ENCODE results near the gene MYH11. TPM values are rescaled to one million over a fixed set of nuclear protein-coding genes. Genes with fewer than 3 reads are reported as not detected.
A peak's percentile ranks its signal among the peaks of the same experiment; 100 is the strongest.

Gene MYH11
- total and polyA plus RNA-seq, 2 experiments from 2014 or later = 1.6 to 5.9 TPM

- Histone ChIP-seq H3F3A (replicated peaks; ENCODE audit: low read depth) (no peaks in the 10 kb centered on the region), H3K4me2 (no peak overlapping the region), H3K4me1 (ENCODE audit: insufficient read depth) (no peaks in the 10 kb centered on the region), H3K27me3 (ENCODE audit: insufficient read depth) (no peaks in the 10 kb centered on the region), H4K20me1 (replicated peaks; ENCODE audit: insufficient read depth) (no peaks in the 10 kb centered on the region), H3K9me2 (ENCODE audit: insufficient read depth) (no peaks in the 10 kb centered on the region), H3K36me3 (ENCODE audit: insufficient read depth) (no peaks in the 10 kb centered on the region), H3K79me2 (replicated peaks; ENCODE audit: insufficient read depth) (no peaks in the 10 kb centered on the region), H3K4me3 (no peak overlapping the region), H2AFZ (peak overlapping the region; percentile 83), H3K27ac (ENCODE audit: low read depth) (no peak overlapping the region)
- Mint-ChIP-seq H3K4me3 (no peak overlapping the region), H3K27ac (no peak overlapping the region), H3K9me3 (no peaks in the 10 kb centered on the region; the same call in 2 of the 3 replicates), H3K4me1 (peaks cover 3% of the 10 kb centered on the region; the same call in 1 of the 3 replicates), H3K27me3 (ENCODE audit: insufficient read depth, low read depth, poor library complexity) (peaks cover 4% of the 10 kb centered on the region), H3K36me3 (ENCODE audit: low read depth) (no peaks in the 10 kb centered on the region)
- TF ChIP-seq ZNF331 (CRISPR knock-in tag; IDR thresholded peaks at IDR 0.05; ENCODE audit: low read depth) (no peak), EZH2 (IDR thresholded peaks at IDR 0.05; ENCODE audit: low read depth, unreplicated experiment) (no peak), ZNF114 (CRISPR knock-in tag; IDR thresholded peaks at IDR 0.05) (no peak), CTCF (conservative IDR thresholded peaks at IDR 0.05; ENCODE audit: low read depth in 2 of 2) (no peak), POLR2AphosphoS5 (IDR thresholded peaks at IDR 0.05; ENCODE audit: low read depth) (no peak), STAT1 (IDR thresholded peaks at IDR 0.05; ENCODE audit: unreplicated experiment) (no peak), REST (IDR thresholded peaks at IDR 0.05; ENCODE audit: unreplicated experiment) (no peak), JUNB (IDR thresholded peaks at IDR 0.05; ENCODE audit: unreplicated experiment) (no peak), ZNF462 (CRISPR knock-in tag; IDR thresholded peaks at IDR 0.05) (no peak)
- DNase-seq (ENCODE audit: low spot score) = no peak
- peak; percentile 59 for ATAC-seq
These were observed 41.8 kb upstream of the MYH11 start for GRCh38 chr16:15898654-15899053.
